HepG2 (cell line): Measurements from ENCODE around the gene RRBP1. TPM values are rescaled to one million over a fixed set of nuclear protein-coding genes. Genes with fewer than 3 reads are reported as not detected.

ENCODE experiments used
- ATAC-seq: fragments of 200-7000 bp; cut with Tn5 transposase; 3 replicates; pipeline ENCODE4 v1.9.1; 2020; ENCODE audit warnings: mild to moderate bottlenecking, moderate library complexity
- BruUV-seq: library from RNA; stranded (reverse); fragments of 400-500 nt; replicated peaks from 2 replicates; lab custom pipeline; 2021; lab: Mats Ljungman, UMichigan
- CTCF ChIA-PET: fragments of 300-600 bp; formaldehyde crosslinking; extraction: SDS; loops from one replicate; lab custom pipeline; 2021; ENCODE audit warnings: low total read pairs, inconsistent platforms, low intra/inter-chr PET ratio; lab: Yijun Ruan, JAX
- POLR2A ChIA-PET: fragments of 350-600 bp; sonication (Branson Sonifier 250); formaldehyde crosslinking; loops from one replicate; lab custom pipeline; 2020; ENCODE audit warnings: antibody characterized with exemption, inconsistent platforms; lab: Yijun Ruan, JAX
- DNase-seq: peaks from one replicate; pipeline ENCODE4 v3.0.0-alpha.2; 2015; ENCODE audit warnings: low spot score
- FAIRE-seq: peaks from 3 replicates; lab custom pipeline; 2011; peaks lifted over from hg19 to GRCh38; lab: Jason Lieb, UNC
- H2AFZ ChIP-seq: one replicate; pipeline ENCODE4 v1.6.1; 2011; ENCODE audit warnings: low read length, inconsistent platforms
- H3K27ac ChIP-seq: fragments of 300-600 bp; 3 replicates; pipeline ENCODE4 v1.8.0; 2011; ENCODE audit warnings: mixed run types, mild to moderate bottlenecking, mixed read lengths, low read length, inconsistent platforms; ENCODE audit not compliant: insufficient read depth; ENCODE audit errors: extremely low read length
- H3K27me3 ChIP-seq, 2 experiments: fragments of 200-600 bp in 1 of 2; 2 replicates in 1 of 2; 3 replicates in 1 of 2; pipeline versions ENCODE4 v1.6.0 to v1.8.0; 2011; ENCODE audit warnings: low read length in 2 of 2, mild to moderate bottlenecking in 2 of 2, moderate library complexity in 2 of 2, inconsistent platforms in 1 of 2; ENCODE audit not compliant: insufficient read depth in 2 of 2, control insufficient read depth in 1 of 2
- H3K36me3 ChIP-seq, 2 experiments: fragments of 200-600 bp in 1 of 2; replicated peaks in 1 of 2; 2 replicates in 1 of 2; 3 replicates in 1 of 2; pipeline versions ENCODE4 v1.5.1 to v1.8.0; 2011; ENCODE audit warnings: low read length in 2 of 2, inconsistent platforms in 1 of 2; ENCODE audit not compliant: insufficient read depth in 2 of 2, control insufficient read depth in 1 of 2
- H3K4me1 ChIP-seq: 2 replicates; pipeline ENCODE4 v1.5.1; 2012; ENCODE audit warnings: low read length, inconsistent platforms; ENCODE audit not compliant: insufficient read depth
- H3K4me2 ChIP-seq: 2 replicates; pipeline ENCODE4 v1.6.0; 2011; ENCODE audit warnings: low read depth, low read length, inconsistent platforms
- H3K4me3 ChIP-seq, 3 experiments: fragments of 200-600 bp in 1 of 3; sonication (generic), shearing (Covaris generic) in 1 of 3; replicated peaks in 1 of 3; 2 replicates each; pipeline ENCODE4 v1.5.1; 2011 to 2016; ENCODE audit warnings: low read length in 3 of 3, inconsistent platforms in 2 of 3, low read depth in 2 of 3, mild to moderate bottlenecking in 2 of 3, control low read depth in 1 of 3, mixed read lengths in 1 of 3; ENCODE audit not compliant: insufficient read depth in 1 of 3
- H3K79me2 ChIP-seq: one replicate; pipeline ENCODE4 v1.6.1; 2011; ENCODE audit warnings: low read length, inconsistent platforms; ENCODE audit not compliant: insufficient read depth
- H3K9ac ChIP-seq: 2 replicates; pipeline ENCODE4 v1.6.0; 2011; ENCODE audit warnings: mild to moderate bottlenecking, low read depth, low read length, inconsistent platforms; ENCODE audit not compliant: insufficient read depth
- H3K9me3 ChIP-seq: 2 replicates; pipeline ENCODE4 v1.5.1; 2012; ENCODE audit warnings: mild to moderate bottlenecking, low read length
- H4K20me1 ChIP-seq: 2 replicates; pipeline ENCODE4 v1.6.0; 2011; ENCODE audit warnings: inconsistent platforms, mild to moderate bottlenecking, low read length, moderate library complexity; ENCODE audit not compliant: insufficient read depth
- AGO1 ChIP-seq: fragments of 200-400 bp; formaldehyde crosslinking; IDR thresholded peaks from 2 replicates; pipeline ENCODE4 v1.6.1; 2017; ENCODE audit warnings: mild to moderate bottlenecking, low read depth, low read length, moderate library complexity; ENCODE audit not compliant: poor library complexity, severe bottlenecking
- BATF2 ChIP-seq: sonication (generic); formaldehyde crosslinking; IDR thresholded peaks from 2 replicates; pipeline ENCODE4 v1.8.0; 2022; ENCODE audit warnings: mild to moderate bottlenecking, missing genetic modification reagents, moderate library complexity
- CC2D1A ChIP-seq: sonication (generic); formaldehyde crosslinking; IDR thresholded peaks from 2 replicates; pipeline ENCODE4 v1.8.1; 2023; ENCODE audit warnings: mild to moderate bottlenecking, missing genetic modification reagents
- HOXA3 ChIP-seq: sonication (generic); formaldehyde crosslinking; IDR thresholded peaks from 2 replicates; pipeline ENCODE4 v1.5.0; 2020; ENCODE audit warnings: missing genetic modification reagents
- POLR2G ChIP-seq: fragments of 200-400 bp; formaldehyde crosslinking; IDR thresholded peaks from 2 replicates; pipeline ENCODE4 v1.6.1; 2018; ENCODE audit warnings: mild to moderate bottlenecking, low read depth, low read length, moderate library complexity
- RNF2 ChIP-seq: fragments of 450-650 bp; conservative IDR thresholded peaks from 2 replicates; pipeline ENCODE4 v1.6.1; 2016; ENCODE audit warnings: low read depth
- THAP7 ChIP-seq: sonication (generic); formaldehyde crosslinking; IDR thresholded peaks from 2 replicates; pipeline ENCODE4 v1.8.1; 2023; ENCODE audit warnings: mild to moderate bottlenecking, missing genetic modification reagents
- ZNF121 ChIP-seq: sonication (generic); formaldehyde crosslinking; IDR thresholded peaks from 2 replicates; pipeline ENCODE4 v1.5.0; 2020; ENCODE audit warnings: mild to moderate bottlenecking, missing genetic modification reagents
- ZNF761 ChIP-seq: sonication (generic); formaldehyde crosslinking; conservative IDR thresholded peaks from 2 replicates; pipeline ENCODE4 v1.4.0; 2020; ENCODE audit warnings: mild to moderate bottlenecking, missing genetic modification reagents
- WGBS: methylation state at CpG from one replicate; pipeline ENCODE4 v1.1.6; 2017; ENCODE audit warnings: low lambda C conversion rate; 5-methylcytosine and 5-hydroxymethylcytosine counted together
- in situ Hi-C: cut with HindIII; loops from 2 replicates; pipeline ENCODE4 v1.10.0; 2017; ENCODE audit warnings: low pct_unique_long_range_greater_than_20kb; ENCODE audit not compliant: extremely low pct_ligation_motif_present
- intact Hi-C: fragments of 100-400 bp; cut with micrococcal nuclease; formaldehyde crosslinking; loops from one replicate; pipeline ENCODE4 v1.10.0; 2022; ENCODE audit not compliant: unreplicated experiment
- polyA plus RNA-seq, 8 experiments: library from polyadenylated mRNA; depleted of rRNA in 3 of 8; stranded (reverse) in 7 of 8; unstranded in 1 of 8; fragments of >200 nt; fragmentation: Illumina TruSeq in 4 of 8; extraction: Trizol in 4 of 8; gene quantifications; 2 replicates each; pipeline versions ENCODE4 v1.2.1 to v1.2.3, GENCODE V29; 2011 to 2016; ENCODE audit warnings: low read depth in 4 of 8, missing spikeins in 1 of 8, mixed read lengths in 1 of 8; ENCODE audit not compliant: insufficient read depth in 1 of 8
- total RNA-seq, 5 experiments: library from RNA; depleted of rRNA; stranded (reverse); fragments of >200 nt; fragmentation: Illumina TruSeq; extraction: Trizol; gene quantifications; 2 replicates each; pipeline ENCODE4 v1.2.3, GENCODE V29; 2016; ENCODE audit warnings: low read depth in 1 of 5
- TF ChIP-seq, protein P1 (sequence below): sonication (generic); formaldehyde crosslinking; IDR thresholded peaks from 2 replicates; pipeline ENCODE4 v1.9.0; 2022; ENCODE audit warnings: low read depth, missing genetic modification reagents
- TF ChIP-seq, protein P2 (sequence below): sonication (generic); formaldehyde crosslinking; IDR thresholded peaks from 2 replicates; pipeline ENCODE4 v1.5.1; 2020; ENCODE audit warnings: mild to moderate bottlenecking, moderate library complexity, missing genetic modification reagents
- TF ChIP-seq, protein P3 (sequence below): sonication (generic); formaldehyde crosslinking; IDR thresholded peaks from 2 replicates; pipeline ENCODE4 v1.5.0; 2020; ENCODE audit warnings: mild to moderate bottlenecking, missing genetic modification reagents, borderline replicate concordance

The RRBP1 gene
- total and polyA plus RNA-seq, 2 of the 13 experiments (the other 11 are each of a cell fraction or from before 2014, with no cell fraction given), result 150 to 222 TPM

- H3K9me3 ChIP-seq, result no peaks in the 10 kb centered on the region
- H3K27me3 ChIP-seq, result no peaks in the 10 kb centered on the region
- 87% methylated on average over 37 of the region's 40 CpGs for WGBS
- TSS peak; percentile 77 for BruUV-seq
- CTCF ChIA-PET, result interaction anchor here (3.1 kb wide), 1 partner anchor 77 kb away, joined by 11 read pairs; no protein-coding TSS in a partner anchor
- H3K79me2 ChIP-seq, result no peaks in the 10 kb centered on the region
- peaks cover 23% of the 10 kb centered on the region; the same call in 1 of the 2 replicates for H4K20me1 ChIP-seq
- no peak for ATAC-seq
- H2AFZ ChIP-seq, result no peak overlapping the region
- no peak for DNase-seq
- POLR2A ChIA-PET, result interaction anchor here (0.8 to 1.6 kb wide), 8 partner anchors 10 to 109 kb away, joined by 3 to 4 read pairs (median 3); partner anchors contain the start of genes BFSP1, DSTN and RRBP1
- peak overlapping the region; percentile 32 for H3K27ac ChIP-seq
- no peak for FAIRE-seq
- peaks cover 22% of the 10 kb centered on the region for H3K4me1 ChIP-seq
- in situ Hi-C loops (loop anchor here (5.0 kb wide), 1 partner anchor 76 kb away; no protein-coding TSS in a partner anchor), intact Hi-C loops (no loop called here)
- no peak overlapping the region for H3K4me3 ChIP-seq
- 0 out of 2 replicates have a peak overlapping the region, but pooled peaks have one; percentile 1 for H3K4me2 ChIP-seq
- H3K9ac ChIP-seq, result no peak overlapping the region
- H3K36me3 ChIP-seq, result peaks cover 35 to 46% of the 10 kb centered on the region in 2 experiments
- TF ChIP-seq, protein P1, sequence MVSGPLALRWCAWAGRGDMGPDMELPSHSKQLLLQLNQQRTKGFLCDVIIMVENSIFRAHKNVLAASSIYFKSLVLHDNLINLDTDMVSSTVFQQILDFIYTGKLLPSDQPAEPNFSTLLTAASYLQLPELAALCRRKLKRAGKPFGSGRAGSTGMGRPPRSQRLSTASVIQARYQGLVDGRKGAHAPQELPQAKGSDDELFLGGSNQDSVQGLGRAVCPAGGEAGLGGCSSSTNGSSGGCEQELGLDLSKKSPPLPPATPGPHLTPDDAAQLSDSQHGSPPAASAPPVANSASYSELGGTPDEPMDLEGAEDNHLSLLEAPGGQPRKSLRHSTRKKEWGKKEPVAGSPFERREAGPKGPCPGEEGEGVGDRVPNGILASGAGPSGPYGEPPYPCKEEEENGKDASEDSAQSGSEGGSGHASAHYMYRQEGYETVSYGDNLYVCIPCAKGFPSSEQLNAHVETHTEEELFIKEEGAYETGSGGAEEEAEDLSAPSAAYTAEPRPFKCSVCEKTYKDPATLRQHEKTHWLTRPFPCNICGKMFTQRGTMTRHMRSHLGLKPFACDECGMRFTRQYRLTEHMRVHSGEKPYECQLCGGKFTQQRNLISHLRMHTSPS (CRISPR knock-in tag), result 0 out of 2 replicates have a peak, but pooled peaks have one; percentile 7
- TF ChIP-seq THAP7 (CRISPR knock-in tag) (0 out of 2 replicates have a peak, but pooled peaks have one; percentile 17), AGO1 (peak; percentile 10), POLR2G (peak; percentile 55), RNF2 (no peak), ZNF761 (CRISPR knock-in tag) (0 out of 2 replicates have a peak, but pooled peaks have one; percentile 38), BATF2 (no peak), HOXA3 (CRISPR knock-in tag) (peak; percentile 31; the same call in 1 of the 2 replicates), ZNF121 (CRISPR knock-in tag) (0 out of 2 replicates have a peak, but pooled peaks have one; percentile 1), CC2D1A (CRISPR knock-in tag) (no peak)
- TF ChIP-seq, protein P2, sequence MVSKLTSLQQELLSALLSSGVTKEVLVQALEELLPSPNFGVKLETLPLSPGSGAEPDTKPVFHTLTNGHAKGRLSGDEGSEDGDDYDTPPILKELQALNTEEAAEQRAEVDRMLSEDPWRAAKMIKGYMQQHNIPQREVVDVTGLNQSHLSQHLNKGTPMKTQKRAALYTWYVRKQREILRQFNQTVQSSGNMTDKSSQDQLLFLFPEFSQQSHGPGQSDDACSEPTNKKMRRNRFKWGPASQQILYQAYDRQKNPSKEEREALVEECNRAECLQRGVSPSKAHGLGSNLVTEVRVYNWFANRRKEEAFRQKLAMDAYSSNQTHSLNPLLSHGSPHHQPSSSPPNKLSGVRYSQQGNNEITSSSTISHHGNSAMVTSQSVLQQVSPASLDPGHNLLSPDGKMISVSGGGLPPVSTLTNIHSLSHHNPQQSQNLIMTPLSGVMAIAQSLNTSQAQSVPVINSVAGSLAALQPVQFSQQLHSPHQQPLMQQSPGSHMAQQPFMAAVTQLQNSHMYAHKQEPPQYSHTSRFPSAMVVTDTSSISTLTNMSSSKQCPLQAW, result peak; percentile 48
- TF ChIP-seq, protein P3, sequence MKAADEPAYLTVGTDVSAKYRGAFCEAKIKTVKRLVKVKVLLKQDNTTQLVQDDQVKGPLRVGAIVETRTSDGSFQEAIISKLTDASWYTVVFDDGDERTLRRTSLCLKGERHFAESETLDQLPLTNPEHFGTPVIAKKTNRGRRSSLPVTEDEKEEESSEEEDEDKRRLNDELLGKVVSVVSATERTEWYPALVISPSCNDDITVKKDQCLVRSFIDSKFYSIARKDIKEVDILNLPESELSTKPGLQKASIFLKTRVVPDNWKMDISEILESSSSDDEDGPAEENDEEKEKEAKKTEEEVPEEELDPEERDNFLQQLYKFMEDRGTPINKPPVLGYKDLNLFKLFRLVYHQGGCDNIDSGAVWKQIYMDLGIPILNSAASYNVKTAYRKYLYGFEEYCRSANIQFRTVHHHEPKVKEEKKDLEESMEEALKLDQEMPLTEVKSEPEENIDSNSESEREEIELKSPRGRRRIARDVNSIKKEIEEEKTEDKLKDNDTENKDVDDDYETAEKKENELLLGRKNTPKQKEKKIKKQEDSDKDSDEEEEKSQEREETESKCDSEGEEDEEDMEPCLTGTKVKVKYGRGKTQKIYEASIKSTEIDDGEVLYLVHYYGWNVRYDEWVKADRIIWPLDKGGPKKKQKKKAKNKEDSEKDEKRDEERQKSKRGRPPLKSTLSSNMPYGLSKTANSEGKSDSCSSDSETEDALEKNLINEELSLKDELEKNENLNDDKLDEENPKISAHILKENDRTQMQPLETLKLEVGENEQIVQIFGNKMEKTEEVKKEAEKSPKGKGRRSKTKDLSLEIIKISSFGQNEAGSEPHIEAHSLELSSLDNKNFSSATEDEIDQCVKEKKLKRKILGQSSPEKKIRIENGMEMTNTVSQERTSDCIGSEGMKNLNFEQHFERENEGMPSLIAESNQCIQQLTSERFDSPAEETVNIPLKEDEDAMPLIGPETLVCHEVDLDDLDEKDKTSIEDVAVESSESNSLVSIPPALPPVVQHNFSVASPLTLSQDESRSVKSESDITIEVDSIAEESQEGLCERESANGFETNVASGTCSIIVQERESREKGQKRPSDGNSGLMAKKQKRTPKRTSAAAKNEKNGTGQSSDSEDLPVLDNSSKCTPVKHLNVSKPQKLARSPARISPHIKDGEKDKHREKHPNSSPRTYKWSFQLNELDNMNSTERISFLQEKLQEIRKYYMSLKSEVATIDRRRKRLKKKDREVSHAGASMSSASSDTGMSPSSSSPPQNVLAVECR, result no peak
These were observed 68.5 kb downstream of the RRBP1 start for GRCh38 chr20:17613328-17614175.
